Spleen (tissue), 7 donors: ENCODE results near the gene NDOR1.

Source experiments
- CTCF ChIP-seq, 11 experiments: fragments of 200-600 bp in 7 of 11; fragments of 450-650 bp in 4 of 11; sonication (generic) in 4 of 11; IDR thresholded peaks in 8 of 11; conservative IDR thresholded peaks in 3 of 11; 1 replicate in 7 of 11; 2 replicates in 4 of 11; pipeline versions ENCODE4 v1.4.0 to v1.8.0; 2016 to 2021; ENCODE audit warnings: antibody characterized with exemption in 11 of 11, inconsistent platforms in 4 of 11, mild to moderate bottlenecking in 1 of 11
- POLR2A ChIP-seq, 3 donors: fragments of 450-650 bp; IDR thresholded peaks; one replicate each; pipeline ENCODE4 v1.5.1; 2017; ENCODE audit warnings: antibody characterized with exemption in 3 of 3, mild to moderate bottlenecking in 1 of 3
- POLR2AphosphoS5 ChIP-seq, 3 donors: sonication (generic); formaldehyde crosslinking; IDR thresholded peaks; one replicate each; pipeline ENCODE4 v1.5.1; 2017; ENCODE audit warnings: antibody characterized with exemption in 3 of 3
- donor health status: DM: no; HTN: no; CAD: no; lungs with moderate emphysema.
- donor health status: DM: no; HTN: no; CAD: no.
- donor health status: DM: no; HTN: no; CAD: no.

GRCh38 chr9:137265496-137266161 lies 60.1 kb downstream of the NDOR1 start:
- TF ChIP-seq CTCF (IDR thresholded peaks at IDR 0.05 in 8 of 11, conservative IDR thresholded peaks at IDR 0.05 in 3 of 11): no peak
- TF ChIP-seq POLR2A (IDR thresholded peaks at IDR 0.05): no peak
- TF ChIP-seq POLR2AphosphoS5 (IDR thresholded peaks at IDR 0.05): peak in 1 of 3 donors; percentile 34
